ENCODE results near the gene TMPRSS4. TPM values are rescaled to one million over a fixed set of nuclear protein-coding genes. Genes with fewer than 3 reads are reported as not detected.

TMPRSS4 gene
- polyA plus RNA-seq, 3 donors: not detected

- H3K27me3 Mint-ChIP-seq (ENCODE audit: low read depth in 3 of 3): peaks cover 0 to 11% (median 3%) of the 10 kb centered on the region in 3 donors
- H3K79me2 ChIP-seq (ENCODE audit: insufficient read depth, low read length): no peaks in the 10 kb centered on the region
- WGBS (ENCODE audit: insufficient coverage): 6% methylated on average over 2 of the region's 4 CpGs
- H4K20me1 ChIP-seq (ENCODE audit: insufficient read depth, low read length): no peaks in the 10 kb centered on the region
- peak; percentile 92 to 94 (median 93) for DNase-seq
- peak overlapping the region; percentile 96 to 99 (median 96) for H3K27ac Mint-ChIP-seq
- H3K4me3 ChIP-seq (replicated peaks in 1 of 3; ENCODE audit: low read depth in 2 of 3, low read length in 3 of 3): peak overlapping the region in 1 of 3 experiments; percentile 35
- H3K27me3 ChIP-seq (ENCODE audit: control insufficient read depth in 2 of 2, insufficient read depth in 2 of 2, low read length in 2 of 2): no peaks in the 10 kb centered on the region
- H3K9ac ChIP-seq (ENCODE audit: insufficient read depth, low read length, poor library complexity, severe bottlenecking): peak overlapping the region; percentile 50
- intact Hi-C loops (cut with micrococcal nuclease): loop anchor here (2.0 to 10.0 kb wide), 2 partner anchors 54 to 74 kb away; no protein-coding TSS in a partner anchor
- H3K9me3 Mint-ChIP-seq: peaks cover 8 to 24% (median 20%) of the 10 kb centered on the region in 7 donors
- peaks cover 15 to 21% of the 10 kb centered on the region in 2 donors for H3K9me3 ChIP-seq (replicated peaks in 1 of 2; ENCODE audit: control insufficient read depth in 1 of 2, insufficient read depth in 1 of 2, low read length in 2 of 2)
- no peak for TF ChIP-seq CTCF (IDR thresholded peaks at IDR 0.05)
- peak overlapping the region; percentile 73 to 92 for H3K27ac ChIP-seq (ENCODE audit: low read depth in 1 of 2, low read length in 2 of 2)
- peaks cover 52% of the 10 kb centered on the region for H3K4me1 Mint-ChIP-seq
- peaks cover 3% of the 10 kb centered on the region in 2 donors for H3K36me3 Mint-ChIP-seq
- peak overlapping the region; percentile 60 to 63 for H3K4me3 Mint-ChIP-seq
- H2AFZ ChIP-seq (ENCODE audit: insufficient read depth, low read depth, low read length, poor library complexity, severe bottlenecking): no peak overlapping the region
- peaks cover 50 to 59% of the 10 kb centered on the region in 2 donors for H3K4me1 ChIP-seq (ENCODE audit: control insufficient read depth in 1 of 2, insufficient read depth in 2 of 2, low read length in 2 of 2)
- no peaks in the 10 kb centered on the region for H3K36me3 ChIP-seq (replicated peaks in 1 of 2; ENCODE audit: control insufficient read depth in 1 of 2, insufficient read depth in 2 of 2, low read length in 2 of 2)
- peak overlapping the region; percentile 40 for H3K4me2 ChIP-seq (replicated peaks; ENCODE audit: extremely low read depth, low read length, poor library complexity, severe bottlenecking)
Observed at GRCh38 chr11:118088531-118088930, 11.7 kb downstream of the TMPRSS4 start.

GRCh38 chr11:118090545-118091162 is 13.8 kb downstream of the TMPRSS4 start:
- no peak for TF ChIP-seq CTCF (IDR thresholded peaks at IDR 0.05)
- Mint-ChIP-seq H3K4me3 (no peak overlapping the region), H3K36me3 (peaks cover 3% of the 10 kb centered on the region in 2 donors), H3K27me3 (ENCODE audit: low read depth in 3 of 3) (peaks cover 0 to 11% (median 3%) of the 10 kb centered on the region in 3 donors), H3K9me3 (peaks cover 8 to 24% (median 20%) of the 10 kb centered on the region in 7 donors), H3K4me1 (peaks cover 38% of the 10 kb centered on the region), H3K27ac (no peak overlapping the region)
- intact Hi-C loops (cut with micrococcal nuclease): no loop called here
- Histone ChIP-seq H3K9me3 (replicated peaks in 1 of 2; ENCODE audit: control insufficient read depth in 1 of 2, insufficient read depth in 1 of 2, low read length in 2 of 2) (peaks cover 15 to 21% of the 10 kb centered on the region in 2 donors), H3K79me2 (ENCODE audit: insufficient read depth, low read length) (no peaks in the 10 kb centered on the region), H3K36me3 (replicated peaks in 1 of 2; ENCODE audit: control insufficient read depth in 1 of 2, insufficient read depth in 2 of 2, low read length in 2 of 2) (no peaks in the 10 kb centered on the region), H3K4me2 (replicated peaks; ENCODE audit: extremely low read depth, low read length, poor library complexity, severe bottlenecking) (no peak overlapping the region), H3K27ac (ENCODE audit: low read depth in 1 of 2, low read length in 2 of 2) (no peak overlapping the region), H4K20me1 (ENCODE audit: insufficient read depth, low read length) (no peaks in the 10 kb centered on the region), H3K27me3 (ENCODE audit: control insufficient read depth in 2 of 2, insufficient read depth in 2 of 2, low read length in 2 of 2) (no peaks in the 10 kb centered on the region), H2AFZ (ENCODE audit: insufficient read depth, low read depth, low read length, poor library complexity, severe bottlenecking) (no peak overlapping the region), H3K9ac (ENCODE audit: insufficient read depth, low read length, poor library complexity, severe bottlenecking) (no peak overlapping the region), H3K4me1 (ENCODE audit: control insufficient read depth in 1 of 2, insufficient read depth in 2 of 2, low read length in 2 of 2) (peaks cover 32 to 37% of the 10 kb centered on the region in 2 donors), H3K4me3 (replicated peaks in 1 of 3; ENCODE audit: low read depth in 2 of 3, low read length in 3 of 3) (no peak overlapping the region)
- WGBS (ENCODE audit: insufficient coverage): 100% methylated on average over 3 of the region's 7 CpGs
- DNase-seq: no peak

Measured in CD14-positive monocyte (primary cell).